GM06990 (cell line): ENCODE results near the gene HECW1.
A peak's percentile ranks its signal among the peaks of the same experiment; 100 is the strongest.
"Not testable (repeated sequence)": the region's sequence is repeated elsewhere in the genome, so short reads cannot be mapped to it uniquely, and the experiment has no call there.

Experiments used
- DNase-seq: peaks from one replicate; pipeline ENCODE4 v3.0.0-alpha.2; 2011; ENCODE audit not compliant: insufficient read length; ENCODE audit errors: extremely low read depth
- H3K27me3 ChIP-seq: replicated peaks from 2 replicates; pipeline ENCODE4 v1.6.0; 2011; ENCODE audit warnings: low read length; ENCODE audit not compliant: control insufficient read depth, insufficient read depth
- H3K36me3 ChIP-seq: 2 replicates; pipeline ENCODE4 v1.5.1; 2011; ENCODE audit warnings: low read length; ENCODE audit not compliant: control insufficient read depth, insufficient read depth
- H3K4me3 ChIP-seq: replicated peaks from 2 replicates; pipeline ENCODE4 v1.5.1; 2011; ENCODE audit warnings: low read depth, mild to moderate bottlenecking, control low read depth, low read length
- TF ChIP-seq, protein P1 (sequence below): IDR thresholded peaks from 2 replicates; pipeline ENCODE4 v1.5.1; 2011; ENCODE audit warnings: low read length, control low read depth, mild to moderate bottlenecking, inconsistent platforms; ENCODE audit not compliant: insufficient read depth, poor library complexity, severe bottlenecking

Gene HECW1

GRCh38 chr7:43576241-43576640, 463.8 kb downstream of the HECW1 start:
- Histone ChIP-seq H3K4me3 (no peak overlapping the region), H3K36me3 (no peaks in the 10 kb centered on the region), H3K27me3 (no peaks in the 10 kb centered on the region)
- TF ChIP-seq, protein P1, sequence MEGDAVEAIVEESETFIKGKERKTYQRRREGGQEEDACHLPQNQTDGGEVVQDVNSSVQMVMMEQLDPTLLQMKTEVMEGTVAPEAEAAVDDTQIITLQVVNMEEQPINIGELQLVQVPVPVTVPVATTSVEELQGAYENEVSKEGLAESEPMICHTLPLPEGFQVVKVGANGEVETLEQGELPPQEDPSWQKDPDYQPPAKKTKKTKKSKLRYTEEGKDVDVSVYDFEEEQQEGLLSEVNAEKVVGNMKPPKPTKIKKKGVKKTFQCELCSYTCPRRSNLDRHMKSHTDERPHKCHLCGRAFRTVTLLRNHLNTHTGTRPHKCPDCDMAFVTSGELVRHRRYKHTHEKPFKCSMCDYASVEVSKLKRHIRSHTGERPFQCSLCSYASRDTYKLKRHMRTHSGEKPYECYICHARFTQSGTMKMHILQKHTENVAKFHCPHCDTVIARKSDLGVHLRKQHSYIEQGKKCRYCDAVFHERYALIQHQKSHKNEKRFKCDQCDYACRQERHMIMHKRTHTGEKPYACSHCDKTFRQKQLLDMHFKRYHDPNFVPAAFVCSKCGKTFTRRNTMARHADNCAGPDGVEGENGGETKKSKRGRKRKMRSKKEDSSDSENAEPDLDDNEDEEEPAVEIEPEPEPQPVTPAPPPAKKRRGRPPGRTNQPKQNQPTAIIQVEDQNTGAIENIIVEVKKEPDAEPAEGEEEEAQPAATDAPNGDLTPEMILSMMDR = no peak
- no peak for DNase-seq

DNA sequence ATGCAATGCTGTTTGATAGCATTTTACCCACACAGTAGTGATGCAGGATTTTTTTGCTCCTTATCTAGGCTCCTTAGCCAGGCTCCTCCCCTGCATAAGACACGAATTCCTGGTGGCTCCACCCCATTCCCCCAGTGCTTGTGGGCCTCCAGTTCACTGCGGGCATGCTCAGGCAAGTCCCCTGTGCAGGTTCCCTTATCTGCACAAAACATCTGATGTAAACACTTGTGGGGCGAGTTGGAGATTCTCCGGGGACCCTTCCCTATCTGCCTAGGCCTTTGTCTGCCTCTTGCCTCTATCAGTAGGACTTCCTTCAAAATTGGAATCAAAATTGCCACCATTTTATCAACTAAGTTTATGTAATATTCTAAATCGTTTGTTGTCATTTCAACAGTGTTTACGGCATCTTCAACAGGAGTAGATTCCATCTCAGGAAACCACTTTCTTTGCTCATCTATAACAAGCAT, 465.1 kb downstream of the HECW1 start:
- Histone ChIP-seq H3K36me3 (no peaks in the 10 kb centered on the region), H3K27me3 (no peaks in the 10 kb centered on the region), H3K4me3 (no peak overlapping the region)
- DNase-seq = no peak
- TF ChIP-seq, protein P1 = no peak

- Histone ChIP-seq H3K36me3 (no peaks in the 10 kb centered on the region; the same call in 1 of the 2 replicates), H3K27me3 (no peaks in the 10 kb centered on the region), H3K4me3 (peak within 1 kb of the TSS; percentile 96)
- peak; percentile 92 for DNase-seq
- TF ChIP-seq, protein P1 = peak; percentile 99
These were observed 470.3 kb downstream of the HECW1 start, which contains the start of gene STK17A for GRCh38 chr7:43582503-43583423. TSS of gene STK17A (plus strand) at chr7:43583108. CDS start at chr7:43583244, 136 bp downstream.

DNA sequence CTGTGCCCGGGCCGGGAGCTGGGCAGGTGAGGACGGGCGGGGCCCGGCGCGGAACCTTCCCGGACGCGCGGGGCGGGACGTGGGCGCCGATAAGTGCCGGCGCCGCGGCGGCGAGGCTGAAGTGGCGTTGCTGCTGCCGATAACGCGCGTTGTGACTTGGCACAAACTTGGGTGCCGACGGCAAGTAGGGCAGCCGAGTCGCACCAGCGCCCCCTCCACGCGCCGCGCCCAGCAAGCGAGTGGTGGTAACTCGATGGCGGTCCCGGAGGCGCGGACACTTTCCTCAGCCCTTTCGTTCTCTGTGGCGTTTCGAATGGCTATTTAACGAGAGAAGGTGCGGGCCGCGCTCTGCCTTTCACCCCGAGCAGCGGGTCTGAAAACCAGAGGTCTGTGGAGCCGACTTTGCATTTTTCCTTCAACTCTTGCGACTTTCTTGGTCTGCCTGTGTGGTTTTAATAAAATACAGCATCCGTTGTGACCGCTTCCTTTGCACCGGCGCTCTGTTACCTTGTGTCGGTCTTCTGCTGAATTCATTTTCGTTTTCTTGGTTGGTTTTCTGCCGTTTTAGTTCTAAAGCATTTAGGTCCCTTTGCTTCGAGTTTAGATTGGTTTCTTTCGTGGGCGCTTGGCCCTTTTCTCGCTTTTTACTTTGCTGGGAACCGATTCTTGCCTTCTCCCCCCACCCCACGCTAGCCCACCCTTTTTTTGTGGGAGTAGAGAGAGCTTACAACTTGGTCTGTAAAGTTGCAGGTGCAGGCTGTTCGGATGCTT, 471.2 kb downstream of the HECW1 start:
- DNase-seq = peak; percentile 78
- Histone ChIP-seq H3K36me3 (no peaks in the 10 kb centered on the region; the same call in 1 of the 2 replicates), H3K4me3 (peak overlapping the region; percentile 96), H3K27me3 (no peaks in the 10 kb centered on the region)
- TF ChIP-seq, protein P1 = peak; percentile 27

- H3K36me3 ChIP-seq = no peaks in the 10 kb centered on the region; the same call in 1 of the 2 replicates
- DNase-seq = no peak
- no peaks in the 10 kb centered on the region for H3K27me3 ChIP-seq
- peak overlapping the region; percentile 96 for H3K4me3 ChIP-seq
- TF ChIP-seq, protein P1 = no peak
These were observed 471.7 kb downstream of the HECW1 start for GRCh38 chr7:43584195-43584586.

- H3K36me3 ChIP-seq, DNase-seq, H3K27me3 ChIP-seq: not testable (repeated sequence)
- peak overlapping the region; percentile 96 for H3K4me3 ChIP-seq
These were observed 472.3 kb downstream of the HECW1 start for GRCh38 chr7:43584733-43585132.
